Activated T-cell treated with anti-CD3 and anti-CD28 coated beads, Interleukin-2, amount 50 U/mL, for 72 hours (primary cell): Measurements from ENCODE around the gene COL4A1. TPM values are rescaled to one million over a fixed set of nuclear protein-coding genes. Genes with fewer than 3 reads are reported as not detected.
A peak's percentile ranks its signal among the peaks of the same experiment; 100 is the strongest.

Source experiments
- ATAC-seq, 2 donors: fragments of 150-1000 bp; cut with Tn5 transposase; replicated peaks in 1 of 2; 2 replicates each; pipeline ENCODE4 v1.10.0; 2021; ENCODE audit warnings: moderate library complexity in 2 of 2, mild to moderate bottlenecking in 1 of 2
- DNase-seq, 2 donors: peaks; one replicate each; pipeline ENCODE4 v3.0.0; 2021 to 2022; ENCODE audit warnings: mixed read lengths in 1 of 2
- H3K27ac Mint-ChIP-seq: one replicate; pipeline ENCODE4 v1.8.0; 2022; ENCODE audit warnings: mild to moderate bottlenecking, moderate library complexity, mixed read lengths
- H3K27me3 Mint-ChIP-seq: one replicate; pipeline ENCODE4 v1.8.0; 2022; ENCODE audit warnings: low read depth, mixed read lengths
- H3K36me3 Mint-ChIP-seq, 2 donors: one replicate each; pipeline ENCODE4 v1.8.0; 2022; ENCODE audit warnings: mixed read lengths in 2 of 2, mild to moderate bottlenecking in 1 of 2; ENCODE audit not compliant: insufficient read depth in 2 of 2
- H3K4me1 Mint-ChIP-seq: one replicate; pipeline ENCODE4 v1.8.0; 2022; ENCODE audit warnings: low read depth, mixed read lengths
- H3K4me3 Mint-ChIP-seq, 2 donors: one replicate each; pipeline ENCODE4 v1.8.0; 2022; ENCODE audit warnings: mild to moderate bottlenecking in 2 of 2, mixed read lengths in 2 of 2, moderate library complexity in 2 of 2
- H3K9me3 Mint-ChIP-seq, 2 donors: one replicate each; pipeline ENCODE4 v1.8.0; 2022; ENCODE audit warnings: mixed read lengths in 2 of 2
- total RNA-seq, 2 donors: library from RNA; stranded (reverse); gene quantifications; one replicate each; pipeline ENCODE4 v1.2.3, GENCODE V29; 2022

COL4A1 gene
- total RNA-seq, 2 donors from 2014 or later, result 0.19 TPM; not detected in 1

DNA sequence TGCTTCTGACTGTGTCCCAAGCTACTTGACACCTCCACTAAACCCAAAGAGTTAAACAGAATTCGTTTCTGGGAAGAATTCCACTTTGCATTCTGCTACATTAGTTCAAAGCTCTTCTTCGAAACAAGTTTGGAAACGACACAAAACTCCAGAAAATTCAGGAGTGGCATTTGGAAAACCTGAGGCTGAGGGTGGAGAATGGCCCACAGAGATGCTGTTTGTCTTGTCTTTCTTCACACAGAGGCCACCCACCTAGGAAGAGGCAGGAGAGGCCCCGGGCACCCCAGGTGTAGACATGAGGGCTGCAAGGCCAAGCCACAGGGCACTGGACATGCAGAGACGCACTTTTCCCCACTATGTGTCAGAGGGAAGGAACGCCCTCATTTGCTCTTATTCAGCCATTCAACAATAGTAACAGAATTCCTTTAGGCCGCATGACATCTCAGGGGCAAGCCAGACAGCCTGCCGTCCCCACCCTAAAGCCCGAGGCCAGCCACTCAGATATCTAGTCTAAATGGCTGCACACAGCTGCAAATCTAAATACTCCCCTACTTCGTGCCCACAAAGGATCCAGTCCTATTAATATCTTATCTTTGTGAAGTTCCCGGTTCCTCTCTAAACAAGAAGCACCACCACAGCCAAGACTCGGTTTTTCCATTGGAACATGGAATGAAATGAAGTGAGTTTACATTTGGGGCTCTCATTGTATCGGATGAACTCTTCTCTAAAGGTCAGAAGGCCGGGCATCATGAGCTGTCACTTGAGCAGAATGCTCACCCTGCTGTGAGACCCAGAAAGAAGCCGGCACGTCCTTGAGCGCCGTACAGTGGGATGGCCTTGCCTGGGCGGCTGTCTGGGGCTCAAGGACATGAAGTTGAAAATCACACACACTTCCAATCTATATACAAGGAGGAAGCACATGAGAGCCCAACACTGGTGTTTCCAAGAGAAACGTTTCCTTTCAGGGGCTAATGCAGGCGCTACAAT, 19.8 kb downstream of the COL4A1 start:
- Mint-ChIP-seq H3K4me1 (no peaks in the 10 kb centered on the region), H3K27ac (no peak overlapping the region), H3K9me3 (peaks cover 0 to 2% of the 10 kb centered on the region in 2 donors), H3K36me3 (peaks cover 0 to 2% of the 10 kb centered on the region in 2 donors), H3K4me3 (no peak overlapping the region), H3K27me3 (peaks cover 34% of the 10 kb centered on the region)
- ATAC-seq (no peak), DNase-seq (no peak)

DNA sequence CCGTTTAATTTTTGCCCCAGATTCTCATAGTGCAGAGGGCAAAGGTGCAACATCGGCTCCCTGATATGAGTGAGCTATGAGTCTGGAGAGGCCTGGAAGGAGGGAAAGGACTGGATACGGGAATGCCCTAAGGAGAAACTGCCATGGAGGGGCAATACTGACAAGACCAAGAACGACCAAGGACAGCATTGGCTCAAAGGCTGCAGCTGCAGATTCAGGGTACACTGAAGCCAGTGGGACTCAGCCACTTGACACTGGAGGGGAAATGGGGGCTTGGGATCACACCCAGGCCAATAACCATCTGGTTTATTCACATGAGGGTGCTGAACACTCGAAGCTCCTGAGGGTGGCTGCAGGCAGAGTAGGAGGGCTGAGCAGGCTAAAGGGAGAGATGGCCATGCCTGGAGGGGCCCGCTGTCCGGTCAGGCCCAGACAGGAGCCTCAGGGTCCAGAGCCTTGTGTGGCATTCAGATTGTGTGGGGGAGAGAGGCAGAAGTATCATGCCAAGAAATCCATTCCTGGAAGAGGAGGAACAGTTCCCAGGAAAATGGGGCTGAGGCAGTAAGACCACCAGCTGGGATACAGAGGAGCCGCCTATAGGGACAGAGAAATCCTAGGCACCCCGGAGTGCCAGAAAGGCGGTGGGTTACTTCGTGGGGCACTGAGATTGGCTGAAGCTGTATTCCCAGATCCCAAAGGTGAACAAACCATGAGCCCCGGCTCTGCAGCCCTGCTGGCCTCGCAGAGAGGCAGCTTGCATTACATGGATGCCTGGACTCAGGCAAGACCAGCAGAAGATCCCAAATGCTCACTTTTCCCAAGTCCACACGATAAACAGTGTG, 20.7 kb downstream of the COL4A1 start:
- Mint-ChIP-seq H3K27me3 (peaks cover 30% of the 10 kb centered on the region), H3K9me3 (peaks cover 0 to 2% of the 10 kb centered on the region in 2 donors), H3K36me3 (peaks cover 0 to 2% of the 10 kb centered on the region in 2 donors), H3K4me1 (no peaks in the 10 kb centered on the region), H3K27ac (no peak overlapping the region), H3K4me3 (no peak overlapping the region)
- ATAC-seq (no peak), DNase-seq (no peak)

DNA sequence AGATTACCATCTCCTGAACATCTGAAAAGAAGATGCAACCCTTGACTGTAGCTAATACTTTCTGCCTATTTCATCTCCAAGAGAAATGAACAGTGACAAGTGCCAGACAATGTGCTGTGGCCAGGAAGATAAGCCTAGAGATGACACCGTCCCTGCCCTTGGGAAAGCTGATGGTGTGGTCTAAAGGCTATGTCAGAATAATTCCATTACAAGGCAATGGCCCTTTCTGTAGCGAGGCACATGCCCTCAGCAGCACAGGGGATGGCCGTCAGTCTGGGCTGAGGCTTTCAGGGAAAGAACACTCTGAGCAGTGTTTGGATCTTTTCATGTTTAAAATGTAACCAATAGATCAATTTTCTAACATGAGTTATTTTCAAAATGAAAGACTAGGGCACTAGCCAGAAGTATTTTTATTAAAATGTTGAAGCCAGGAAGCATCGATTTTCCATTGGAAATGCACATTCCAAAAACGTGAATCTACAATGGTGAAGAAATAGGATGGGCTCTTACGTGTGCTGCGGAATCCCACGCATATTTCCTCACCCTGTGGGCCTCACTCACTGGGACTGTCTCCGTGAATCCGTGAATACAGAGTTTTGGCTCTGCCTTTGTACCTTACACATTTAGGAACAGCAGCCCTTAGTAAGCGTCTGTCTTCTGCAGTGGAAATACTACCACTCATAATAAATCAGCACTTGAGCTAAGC, 22.0 kb downstream of the COL4A1 start:
- Mint-ChIP-seq H3K27me3 (peaks cover 21% of the 10 kb centered on the region), H3K27ac (no peak overlapping the region), H3K4me3 (no peak overlapping the region), H3K4me1 (peaks cover 7% of the 10 kb centered on the region), H3K36me3 (no peaks in the 10 kb centered on the region), H3K9me3 (no peaks in the 10 kb centered on the region)
- DNase-seq, result no peak
- ATAC-seq, result no peak

DNA sequence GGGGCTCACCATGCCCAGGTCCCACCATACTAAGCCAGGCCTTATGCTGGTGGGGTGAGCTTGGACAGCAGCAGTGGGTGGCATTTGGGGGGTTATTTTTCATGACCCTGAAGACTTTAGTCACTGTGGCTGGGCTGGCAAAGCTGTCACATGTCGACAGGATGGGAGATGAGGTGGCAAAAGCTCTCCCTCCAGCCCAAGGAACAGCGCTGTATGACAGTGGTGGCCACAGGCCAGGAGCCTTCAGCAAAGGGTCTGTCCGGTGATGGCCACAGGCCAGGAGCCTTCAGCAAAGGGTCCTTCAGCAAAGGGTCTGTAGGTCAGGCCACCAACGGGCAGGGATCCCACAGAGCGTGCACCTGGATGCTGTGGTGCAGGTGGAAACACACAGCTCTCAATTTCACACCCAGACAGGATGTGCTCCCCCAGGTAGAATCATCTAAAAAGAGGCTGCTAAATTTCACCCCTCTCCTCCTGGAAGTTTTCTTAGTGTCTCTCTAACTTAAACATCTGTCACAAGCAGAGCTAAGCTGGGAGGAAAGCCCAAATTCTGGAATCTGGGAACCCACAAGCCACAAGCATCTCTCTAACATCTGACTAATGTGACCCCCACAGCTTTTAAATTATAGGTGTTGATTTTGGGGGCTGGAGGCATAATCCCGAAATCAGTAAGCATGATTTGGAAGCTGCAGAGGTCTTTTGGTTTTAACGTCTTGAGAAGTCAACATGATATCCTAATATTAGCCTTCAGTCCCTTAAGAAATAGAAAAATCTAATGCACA, 23.0 kb downstream of the COL4A1 start:
- Mint-ChIP-seq H3K36me3 (no peaks in the 10 kb centered on the region), H3K9me3 (no peaks in the 10 kb centered on the region), H3K4me1 (peaks cover 11% of the 10 kb centered on the region), H3K4me3 (no peak overlapping the region), H3K27ac (no peak overlapping the region), H3K27me3 (peaks cover 29% of the 10 kb centered on the region)
- no peak for ATAC-seq
- DNase-seq, result no peak

DNA sequence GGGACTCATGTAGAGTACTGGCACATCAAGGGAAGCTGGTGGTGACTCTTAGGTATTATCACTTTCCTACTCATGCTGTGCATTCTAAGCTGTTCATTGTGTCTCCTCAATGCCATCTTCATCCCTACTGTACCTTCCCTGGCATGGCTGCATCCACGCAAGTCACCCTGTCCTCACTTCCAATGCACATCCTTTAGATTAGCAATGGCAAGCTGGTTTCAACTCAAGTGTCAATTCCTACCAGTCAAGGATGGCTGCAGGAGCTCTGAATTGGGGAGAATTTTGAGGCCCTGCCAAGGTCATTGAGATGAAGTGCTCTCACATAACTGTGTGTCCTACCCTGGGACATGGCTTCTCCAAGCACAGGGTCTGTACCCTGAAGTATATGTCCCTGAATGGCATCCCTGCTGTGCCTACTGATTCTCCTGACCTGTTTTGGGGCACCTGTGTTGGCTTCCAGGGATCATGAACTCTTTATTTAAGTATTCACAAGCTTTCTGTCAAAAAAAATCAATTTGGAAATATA, 24.6 kb downstream of the COL4A1 start:
- H3K27me3 Mint-ChIP-seq, result peaks cover 35% of the 10 kb centered on the region
- ATAC-seq, result no peak
- H3K36me3 Mint-ChIP-seq, result no peaks in the 10 kb centered on the region

DNA sequence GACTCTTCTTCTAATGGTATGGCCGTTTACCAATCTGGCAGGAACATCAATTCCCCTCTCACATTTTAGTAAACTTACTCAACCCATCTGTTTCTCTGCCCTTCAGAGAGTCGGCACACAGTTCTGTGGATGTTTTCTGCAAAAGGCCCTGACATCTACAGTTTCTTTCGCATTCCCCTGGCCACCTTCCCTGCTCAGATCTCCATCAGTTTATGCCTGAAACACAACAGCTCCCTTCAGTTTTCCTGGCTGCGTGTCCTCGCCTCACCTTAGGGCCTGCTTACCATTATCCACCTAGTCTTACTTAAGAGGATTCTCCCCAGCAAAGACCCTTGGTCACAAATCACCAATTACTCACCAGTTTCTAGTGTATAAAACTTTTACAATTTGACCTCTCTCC, 25.2 kb downstream of the COL4A1 start:
- Mint-ChIP-seq H3K9me3 (no peaks in the 10 kb centered on the region), H3K27me3 (peaks cover 35% of the 10 kb centered on the region), H3K4me1 (peaks cover 12% of the 10 kb centered on the region), H3K36me3 (no peaks in the 10 kb centered on the region), H3K4me3 (no peak overlapping the region), H3K27ac (no peak overlapping the region)
- no peak for DNase-seq
- no peak for ATAC-seq

More for the DNA sequence above, 24.6 kb downstream of the COL4A1 start:
- Mint-ChIP-seq H3K4me1 (peaks cover 12% of the 10 kb centered on the region), H3K4me3 (no peak overlapping the region), H3K9me3 (no peaks in the 10 kb centered on the region), H3K27ac (no peak overlapping the region)
- DNase-seq, result no peak

DNA sequence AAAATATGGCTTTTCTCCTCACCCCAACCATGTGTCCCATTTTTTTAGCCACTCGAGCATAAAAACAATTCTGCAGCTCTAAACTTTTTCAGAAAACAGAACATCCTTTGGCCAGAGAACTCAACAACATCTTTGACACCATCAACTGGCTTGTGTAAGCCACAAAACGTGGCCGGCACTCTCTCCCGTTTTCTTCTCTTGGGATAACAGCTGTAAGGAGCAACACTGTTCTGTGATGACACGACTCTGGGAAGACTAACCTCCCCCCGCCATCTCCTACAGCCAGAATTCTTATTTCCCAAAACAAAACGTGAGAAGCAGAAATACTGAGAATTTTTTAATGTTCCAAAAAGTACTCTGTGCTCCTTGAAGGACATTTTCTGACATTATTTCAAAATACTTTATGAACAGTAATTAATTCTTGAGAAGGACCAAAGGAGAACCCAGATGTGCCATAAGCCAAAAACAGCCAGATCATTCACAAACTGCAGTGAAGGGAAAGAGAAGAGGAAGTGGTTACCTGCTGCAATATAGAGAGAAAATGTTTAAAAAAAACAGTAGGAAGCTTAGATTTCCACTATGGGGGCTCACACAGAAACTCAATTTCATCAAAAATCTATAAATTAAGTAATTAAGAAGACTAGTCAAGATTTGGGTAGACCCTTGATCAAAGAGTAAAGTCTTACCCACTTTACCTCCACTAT, 25.8 kb downstream of the COL4A1 start:
- H3K9me3 Mint-ChIP-seq, result no peaks in the 10 kb centered on the region
- no peak overlapping the region for H3K27ac Mint-ChIP-seq
- H3K27me3 Mint-ChIP-seq, result peaks cover 35% of the 10 kb centered on the region
- ATAC-seq, result no peak
- H3K4me3 Mint-ChIP-seq, result peak overlapping the region in 1 of 2 donors; percentile 62
- peaks cover 12% of the 10 kb centered on the region for H3K4me1 Mint-ChIP-seq
- no peaks in the 10 kb centered on the region for H3K36me3 Mint-ChIP-seq
- no peak for DNase-seq

DNA sequence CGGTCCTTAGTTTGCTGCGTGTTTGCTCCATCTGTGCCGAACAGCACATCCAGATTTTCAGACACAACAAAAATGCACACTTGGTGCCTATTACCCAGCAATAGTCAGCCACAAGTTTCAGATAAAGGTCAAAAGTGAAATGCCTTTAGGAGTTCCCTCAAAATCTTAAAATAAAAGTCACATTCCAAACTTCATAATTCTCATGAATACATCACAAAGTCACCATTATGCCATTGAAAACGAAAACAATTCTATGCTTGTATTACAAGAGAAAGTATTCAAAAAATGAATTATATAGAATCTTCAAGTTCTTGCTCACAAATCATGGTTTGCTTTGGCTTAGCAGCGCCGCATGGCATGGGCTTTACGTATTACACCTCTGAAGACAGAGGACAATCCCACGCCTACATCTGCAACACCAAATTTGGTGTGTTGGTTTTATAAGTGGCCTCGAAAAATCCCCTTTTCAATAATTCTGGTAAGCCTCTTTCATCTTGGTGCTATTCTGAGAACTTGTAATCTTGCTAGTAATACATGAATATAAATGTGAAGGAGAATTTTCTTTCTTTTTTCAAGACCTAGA, 26.6 kb downstream of the COL4A1 start:
- H3K36me3 Mint-ChIP-seq, result no peaks in the 10 kb centered on the region
- DNase-seq (peak in 1 of 2 donors; percentile 28), ATAC-seq (peak; percentile 54 to 80)
- peaks cover 35% of the 10 kb centered on the region for H3K27me3 Mint-ChIP-seq
- H3K27ac Mint-ChIP-seq, result no peak overlapping the region
- peaks cover 12% of the 10 kb centered on the region for H3K4me1 Mint-ChIP-seq
- peak overlapping the region in 1 of 2 donors; percentile 62 for H3K4me3 Mint-ChIP-seq
- H3K9me3 Mint-ChIP-seq, result no peaks in the 10 kb centered on the region

DNA sequence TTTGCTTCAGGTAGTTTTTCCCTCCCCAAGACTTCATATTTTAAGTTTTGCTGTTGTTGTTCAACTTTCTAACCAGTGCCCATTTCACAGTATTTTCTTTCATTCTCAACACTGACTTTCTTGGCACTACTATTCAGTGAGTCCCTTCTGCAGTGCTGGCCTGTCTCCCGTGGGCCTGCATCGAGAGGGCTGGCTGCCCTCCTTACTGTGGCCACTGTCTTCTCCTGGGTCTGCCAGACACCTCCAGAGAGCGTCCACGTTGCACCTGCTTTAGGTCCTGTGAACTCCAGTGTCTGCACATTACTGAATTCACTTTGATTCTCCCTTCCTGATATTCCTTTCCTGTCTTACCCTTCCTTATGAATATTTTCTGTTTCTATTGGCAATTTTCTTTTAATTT, 27.3 kb downstream of the COL4A1 start:
- H3K4me3 Mint-ChIP-seq, result no peak overlapping the region
- no peaks in the 10 kb centered on the region for H3K9me3 Mint-ChIP-seq
- peaks cover 12% of the 10 kb centered on the region for H3K4me1 Mint-ChIP-seq
- H3K36me3 Mint-ChIP-seq, result no peaks in the 10 kb centered on the region
- DNase-seq (no peak), ATAC-seq (no peak)
- no peak overlapping the region for H3K27ac Mint-ChIP-seq
- H3K27me3 Mint-ChIP-seq, result peaks cover 39% of the 10 kb centered on the region

DNA sequence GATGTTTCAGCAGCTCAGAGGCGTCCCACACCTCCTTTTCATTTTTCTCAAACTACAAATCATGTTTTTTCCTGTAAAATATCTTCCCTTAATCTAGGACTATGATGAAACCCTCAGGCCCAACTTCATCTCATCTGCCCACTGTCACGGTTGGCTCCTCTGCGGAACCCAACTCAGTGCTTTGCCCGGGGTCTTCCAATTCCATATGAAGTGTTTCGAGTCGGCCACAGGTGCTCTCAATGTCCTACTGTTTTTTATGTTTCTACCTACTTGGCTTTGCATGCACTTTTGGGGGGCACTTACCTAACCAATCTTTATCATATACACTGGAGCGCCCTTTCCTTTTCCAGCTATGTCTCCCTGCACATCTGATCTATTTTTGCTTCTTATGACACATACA, 28.1 kb downstream of the COL4A1 start:
- ATAC-seq, result no peak
- no peaks in the 10 kb centered on the region for H3K36me3 Mint-ChIP-seq
- no peaks in the 10 kb centered on the region for H3K9me3 Mint-ChIP-seq
- peaks cover 45% of the 10 kb centered on the region for H3K27me3 Mint-ChIP-seq
- H3K4me3 Mint-ChIP-seq, result no peak overlapping the region
- peaks cover 12% of the 10 kb centered on the region for H3K4me1 Mint-ChIP-seq
- no peak overlapping the region for H3K27ac Mint-ChIP-seq
- no peak for DNase-seq

DNA sequence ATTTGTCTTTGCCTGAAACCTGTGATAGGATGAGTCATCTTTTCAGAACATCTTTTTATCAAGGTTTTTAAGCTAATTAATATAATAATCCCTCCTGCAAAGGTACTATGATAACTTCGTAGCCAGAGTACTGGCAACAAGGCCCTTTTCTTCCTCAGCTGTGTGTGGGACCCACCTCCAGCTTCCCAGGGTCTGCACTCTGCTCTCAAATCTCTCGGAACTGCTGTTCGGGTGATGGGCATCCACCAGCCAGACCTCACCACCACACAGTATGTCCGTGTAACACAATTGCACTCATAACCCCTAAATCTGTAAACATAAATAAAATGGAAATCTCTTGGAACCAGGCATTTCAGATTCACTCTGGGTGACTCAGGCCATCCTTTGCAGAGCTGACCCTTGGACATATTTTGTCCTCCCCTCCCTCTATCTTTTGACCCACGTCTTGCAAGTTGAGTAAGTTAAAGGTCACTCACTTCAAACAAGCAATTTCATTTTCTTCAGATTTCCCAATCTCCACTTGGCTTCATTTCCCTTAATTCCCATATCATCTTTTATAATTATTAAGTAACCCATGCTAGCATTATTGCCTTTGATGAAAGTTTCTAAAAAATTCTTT, 29.5 kb downstream of the COL4A1 start:
- Mint-ChIP-seq H3K9me3 (no peaks in the 10 kb centered on the region), H3K4me3 (no peak overlapping the region), H3K36me3 (no peaks in the 10 kb centered on the region), H3K4me1 (peaks cover 12% of the 10 kb centered on the region), H3K27ac (no peak overlapping the region), H3K27me3 (peaks cover 48% of the 10 kb centered on the region)
- ATAC-seq, result no peak
- no peak for DNase-seq
